Stimulated activated CD4-positive, alpha-beta T cell treated with anti-CD3 and anti-CD28 coated beads, Interleukin-4, amount 100 ng/mL, for 48 hours (primary cell): ENCODE data around the gene COL6A3.
"Not testable (repeated sequence)": the region's sequence is repeated elsewhere in the genome, so short reads cannot be mapped to it uniquely, and the experiment has no call there.

Source experiments
- DNase-seq, 2 donors: peaks; one replicate each; pipeline ENCODE4 v3.0.0-alpha.2; 2020; ENCODE audit warnings: low read depth in 2 of 2

Gene COL6A3

GRCh38 chr2:237418300-237418699 lies 4.3 kb upstream of the COL6A3 start:
- no peak for DNase-seq

- no peak for DNase-seq
Observed at GRCh38 chr2:237412988-237413776, 782 bp downstream of the COL6A3 start.

GRCh38 chr2:237412646-237412987 lies 1.3 kb downstream of the COL6A3 start:
- no peak for DNase-seq

GRCh38 chr2:237411683-237412423 lies 2.1 kb downstream of the COL6A3 start:
- no peak for DNase-seq

GRCh38 chr2:237411092-237411601 lies 2.8 kb downstream of the COL6A3 start:
- no peak for DNase-seq

- not testable (repeated sequence) for DNase-seq
Observed at GRCh38 chr2:237409263-237409662, 4.7 kb downstream of the COL6A3 start.

- no peak for DNase-seq
Observed at GRCh38 chr2:237408335-237409000, 5.5 kb downstream of the COL6A3 start.

- no peak for DNase-seq
Observed at GRCh38 chr2:237407700-237408099, 6.3 kb downstream of the COL6A3 start.

GRCh38 chr2:237406371-237406895 lies 7.5 kb downstream of the COL6A3 start:
- no peak for DNase-seq

GRCh38 chr2:237405605-237406004 lies 8.4 kb downstream of the COL6A3 start:
- no peak for DNase-seq

GRCh38 chr2:237405006-237405559 lies 8.9 kb downstream of the COL6A3 start:
- DNase-seq = no peak

GRCh38 chr2:237404413-237404812 lies 9.6 kb downstream of the COL6A3 start:
- no peak for DNase-seq

GRCh38 chr2:237403024-237403882 lies 10.7 kb downstream of the COL6A3 start:
- no peak for DNase-seq

- DNase-seq = no peak
Observed at GRCh38 chr2:237400199-237400598, 13.8 kb downstream of the COL6A3 start.

GRCh38 chr2:237397072-237397471 lies 16.9 kb downstream of the COL6A3 start:
- DNase-seq = no peak

GRCh38 chr2:237393523-237393922 lies 20.4 kb downstream of the COL6A3 start:
- DNase-seq = no peak

GRCh38 chr2:237392186-237392585 lies 21.8 kb downstream of the COL6A3 start:
- DNase-seq = no peak

GRCh38 chr2:237391140-237391539 lies 22.8 kb downstream of the COL6A3 start:
- no peak for DNase-seq

GRCh38 chr2:237390235-237390634 lies 23.7 kb downstream of the COL6A3 start:
- DNase-seq = no peak

- DNase-seq = no peak
Observed at GRCh38 chr2:237389831-237390230, 24.1 kb downstream of the COL6A3 start.

GRCh38 chr2:237388036-237388435 lies 25.9 kb downstream of the COL6A3 start:
- no peak for DNase-seq
